IMR-90 (cell line): ENCODE data around the gene LIPN. TPM values are rescaled to one million over a fixed set of nuclear protein-coding genes. Genes with fewer than 3 reads are reported as not detected.

Source experiments
- ATAC-seq: fragments of 200-7000 bp; cut with Tn5 transposase; 2 replicates; pipeline ENCODE4 v1.9.1; 2020; ENCODE audit warnings: low read depth, mild to moderate bottlenecking, moderate library complexity
- BruUV-seq: library from RNA; stranded (reverse); fragments of 400-500 nt; replicated peaks from 2 replicates; lab custom pipeline; 2021; lab: Mats Ljungman, UMichigan
- CTCF ChIA-PET: fragments of 300-600 bp; formaldehyde crosslinking; extraction: SDS; loops from one replicate; lab custom pipeline; 2021; ENCODE audit warnings: antibody characterized with exemption; lab: Yijun Ruan, JAX
- POLR2A ChIA-PET: fragments of 300-600 bp; sonication (Branson Sonifier 250); formaldehyde crosslinking; loops from one replicate; lab custom pipeline; 2022; ENCODE audit warnings: antibody characterized with exemption; ENCODE audit not compliant: unreplicated experiment; lab: Charles Lee
- DNase-seq: peaks from one replicate; pipeline ENCODE4 v3.0.0; 2013
- H2AFZ ChIP-seq: replicated peaks from 2 replicates; pipeline ENCODE3; 2013; ENCODE audit warnings: low read length, mild to moderate bottlenecking; ENCODE audit not compliant: poor library complexity
- H2AK5ac ChIP-seq: 2 replicates; pipeline ENCODE4 v1.6.1; 2013; ENCODE audit warnings: low read depth, low read length, inconsistent platforms
- H2AK9ac ChIP-seq: replicated peaks from 2 replicates; pipeline ENCODE3; 2013; ENCODE audit warnings: mild to moderate bottlenecking, low read depth, low read length, moderate library complexity; ENCODE audit not compliant: poor library complexity
- H2BK120ac ChIP-seq: 2 replicates; pipeline ENCODE4 v1.6.1; 2013; ENCODE audit warnings: low read depth, low read length, inconsistent platforms
- H2BK15ac ChIP-seq: 3 replicates; pipeline ENCODE4 v1.6.1; 2013; ENCODE audit warnings: low read depth, low read length, inconsistent platforms
- H2BK20ac ChIP-seq: 2 replicates; pipeline ENCODE4 v1.6.1; 2013; ENCODE audit warnings: low read depth, mild to moderate bottlenecking, inconsistent platforms, low read length, moderate library complexity
- H2BK5ac ChIP-seq: 2 replicates; pipeline ENCODE4 v1.6.1; 2013; ENCODE audit warnings: mild to moderate bottlenecking, low read depth, low read length, inconsistent platforms; ENCODE audit not compliant: poor library complexity, severe bottlenecking
- H3K14ac ChIP-seq: replicated peaks from 2 replicates; pipeline ENCODE4 v1.6.1; 2013; ENCODE audit warnings: low read depth, low read length, inconsistent platforms
- H3K18ac ChIP-seq: 2 replicates; pipeline ENCODE4 v1.6.1; 2013; ENCODE audit warnings: low read depth, low read length, control low read depth
- H3K23ac ChIP-seq: 2 replicates; pipeline ENCODE4 v1.6.1; 2013; ENCODE audit warnings: low read depth, low read length, inconsistent platforms
- H3K27ac ChIP-seq: 2 replicates; pipeline ENCODE4 v1.5.1; 2013; ENCODE audit warnings: mild to moderate bottlenecking, control low read depth, low read length; ENCODE audit not compliant: insufficient read depth
- H3K27me3 ChIP-seq: 2 replicates; pipeline ENCODE4 v1.6.1; 2013; ENCODE audit warnings: low read length; ENCODE audit not compliant: control insufficient read depth, insufficient read depth
- H3K36me3 ChIP-seq: 2 replicates; pipeline ENCODE4 v1.6.1; 2013; ENCODE audit warnings: low read length, mixed read lengths; ENCODE audit not compliant: control insufficient read depth, insufficient read depth
- H3K4ac ChIP-seq: 2 replicates; pipeline ENCODE4 v1.6.1; 2013; ENCODE audit warnings: low read depth, low read length, inconsistent platforms
- H3K4me1 ChIP-seq: 2 replicates; pipeline ENCODE4 v1.6.1; 2013; ENCODE audit warnings: low read length, mixed read lengths; ENCODE audit not compliant: control insufficient read depth, insufficient read depth
- H3K4me2 ChIP-seq: 2 replicates; pipeline ENCODE4 v1.6.1; 2013; ENCODE audit warnings: low read depth, mild to moderate bottlenecking, control low read depth, low read length, moderate library complexity
- H3K4me3 ChIP-seq: 2 replicates; pipeline ENCODE4 v1.5.1; 2013; ENCODE audit warnings: low read depth, mild to moderate bottlenecking, control low read depth, low read length, moderate library complexity; ENCODE audit not compliant: insufficient read depth
- H3K56ac ChIP-seq: 2 replicates; pipeline ENCODE4 v1.6.1; 2013; ENCODE audit warnings: low read length, inconsistent platforms; ENCODE audit not compliant: insufficient read depth; ENCODE audit errors: extremely low read depth
- H3K79me1 ChIP-seq, 2 experiments: 2 replicates each; pipeline ENCODE4 v1.6.1; 2013; ENCODE audit warnings: low read length in 2 of 2, inconsistent platforms in 1 of 2, low read depth in 1 of 2
- H3K9ac ChIP-seq: 2 replicates; pipeline ENCODE4 v1.6.1; 2013; ENCODE audit warnings: low read depth, low read length, control low read depth
- H3K9me1 ChIP-seq: 2 replicates; pipeline ENCODE4 v1.6.1; 2013; ENCODE audit warnings: low read length, inconsistent platforms; ENCODE audit not compliant: insufficient read depth
- H3K9me3 ChIP-seq: 2 replicates; pipeline ENCODE4 v1.6.1; 2013; ENCODE audit warnings: low read length; ENCODE audit not compliant: control insufficient read depth, insufficient read depth
- H4K20me1 ChIP-seq: 2 replicates; pipeline ENCODE4 v1.6.1; 2013; ENCODE audit warnings: low read length, inconsistent platforms; ENCODE audit not compliant: insufficient read depth
- H4K5ac ChIP-seq: 2 replicates; pipeline ENCODE4 v1.6.1; 2013; ENCODE audit warnings: mild to moderate bottlenecking, low read depth, low read length, control low read depth
- H4K8ac ChIP-seq, 2 experiments: 2 replicates each; pipeline ENCODE4 v1.6.1; 2013; ENCODE audit warnings: low read depth in 2 of 2, low read length in 2 of 2, control low read depth in 1 of 2, inconsistent platforms in 1 of 2
- H4K91ac ChIP-seq: 2 replicates; pipeline ENCODE4 v1.6.1; 2013; ENCODE audit warnings: low read depth, low read length, inconsistent platforms; ENCODE audit not compliant: insufficient read depth
- BHLHE40 ChIP-seq: fragments of 150-350 bp; IDR thresholded peaks from 2 replicates; pipeline ENCODE4 v1.6.1; 2016; ENCODE audit warnings: mild to moderate bottlenecking, low read depth, low read length
- CEBPB ChIP-seq: IDR thresholded peaks from 2 replicates; pipeline ENCODE4 v1.6.1; 2012; ENCODE audit warnings: low read depth, low read length, improper control_type of control experiment
- CHD1 ChIP-seq: IDR thresholded peaks from 2 replicates; pipeline ENCODE4 v1.6.1; 2012; ENCODE audit warnings: low read depth, low read length, improper control_type of control experiment
- FOS ChIP-seq: fragments of 150-350 bp; IDR thresholded peaks from 2 replicates; pipeline ENCODE4 v1.6.1; 2016; ENCODE audit warnings: low read depth, low read length
- MAFK ChIP-seq: IDR thresholded peaks from 2 replicates; pipeline ENCODE4 v1.6.1; 2012; ENCODE audit warnings: low read depth, low read length, improper control_type of control experiment
- MAZ ChIP-seq: IDR thresholded peaks from 2 replicates; pipeline ENCODE4 v1.6.1; 2012; ENCODE audit warnings: low read depth, mild to moderate bottlenecking, low read length, improper control_type of control experiment, moderate library complexity, borderline replicate concordance
- MXI1 ChIP-seq: IDR thresholded peaks from 2 replicates; pipeline ENCODE4 v1.6.1; 2012; ENCODE audit warnings: low read depth, mild to moderate bottlenecking, low read length, moderate library complexity, borderline replicate concordance
- NFE2L2 ChIP-seq: fragments of 150-350 bp; IDR thresholded peaks from 2 replicates; pipeline ENCODE4 v1.6.1; 2016; ENCODE audit warnings: low read depth, mild to moderate bottlenecking, low read length
- POLR2A ChIP-seq: IDR thresholded peaks from 2 replicates; pipeline ENCODE4 v1.6.1; 2012; ENCODE audit warnings: mild to moderate bottlenecking, low read depth, low read length
- RAD21 ChIP-seq: IDR thresholded peaks from 2 replicates; pipeline ENCODE4 v1.6.1; 2012; ENCODE audit warnings: low read length, improper control_type of control experiment
- RCOR1 ChIP-seq: IDR thresholded peaks from 2 replicates; pipeline ENCODE4 v1.6.1; 2012; ENCODE audit warnings: mild to moderate bottlenecking, low read length, improper control_type of control experiment; ENCODE audit not compliant: insufficient replicate concordance
- RFX5 ChIP-seq: IDR thresholded peaks from 2 replicates; pipeline ENCODE4 v1.8.0; 2012; ENCODE audit warnings: low read depth, mild to moderate bottlenecking, low read length, moderate library complexity
- SMC3 ChIP-seq: fragments of 150-350 bp; IDR thresholded peaks from 2 replicates; pipeline ENCODE4 v1.6.1; 2016; ENCODE audit warnings: low read depth, mild to moderate bottlenecking, antibody characterized with exemption, low read length, moderate library complexity
- USF2 ChIP-seq: fragments of 150-350 bp; IDR thresholded peaks from 2 replicates; pipeline ENCODE4 v1.6.1; 2017; ENCODE audit warnings: mild to moderate bottlenecking, antibody characterized with exemption, low read length, low read depth
- WGBS, 2 experiments: methylation state at CpG; one replicate each; pipeline versions ENCODE4 v1.1.5 to v1.1.7; 2013; ENCODE audit warnings: missing lambda C conversion rate in 2 of 2; ENCODE audit not compliant: insufficient read length in 1 of 2; ENCODE audit errors: extremely low coverage in 2 of 2; 5-methylcytosine and 5-hydroxymethylcytosine counted together
- dilution Hi-C: fragments of 300-500 bp; cut with HindIII; formaldehyde crosslinking; loops from one replicate; pipeline ENCODE4 v1.14.3; 2018; ENCODE audit warnings: low sequenced_read_pairs; ENCODE audit not compliant: unreplicated experiment
- in situ Hi-C: fragments of 300-500 bp; cut with MboI; formaldehyde crosslinking; loops from 3 replicates; pipeline ENCODE4 v1.14.3; 2019; ENCODE audit warnings: low sequenced_read_pairs, inconsistent platforms, mixed read lengths
- intact Hi-C: fragments of 100-400 bp; cut with micrococcal nuclease; formaldehyde crosslinking; loops from 2 replicates; pipeline ENCODE4 v1.10.0; 2022
- polyA plus RNA-seq, 3 experiments: library from polyadenylated mRNA; depleted of rRNA; stranded (reverse); fragments of >200 nt; gene quantifications; 2 replicates each; pipeline ENCODE4 v1.2.3, GENCODE V29; 2012; ENCODE audit warnings: low replicate concordance in 1 of 3
- total RNA-seq: library from RNA; depleted of rRNA; stranded (reverse); fragments of >200 nt; gene quantifications from 2 replicates; pipeline ENCODE4 v1.2.3, GENCODE V29; 2012
- TF ChIP-seq, protein P1 (sequence below): conservative IDR thresholded peaks from 2 replicates; pipeline ENCODE4 v1.5.1; 2012; ENCODE audit warnings: mild to moderate bottlenecking, low read depth, low read length, improper control_type of control experiment
- TF ChIP-seq, protein P2 (sequence below): fragments of 150-350 bp; IDR thresholded peaks from 2 replicates; pipeline ENCODE4 v1.6.1; 2016; ENCODE audit warnings: low read depth, mild to moderate bottlenecking, low read length, moderate library complexity, borderline replicate concordance

Gene LIPN
- total and polyA plus RNA-seq, 2 of the 4 experiments (the other 2 are of a cell fraction): not detected

DNA sequence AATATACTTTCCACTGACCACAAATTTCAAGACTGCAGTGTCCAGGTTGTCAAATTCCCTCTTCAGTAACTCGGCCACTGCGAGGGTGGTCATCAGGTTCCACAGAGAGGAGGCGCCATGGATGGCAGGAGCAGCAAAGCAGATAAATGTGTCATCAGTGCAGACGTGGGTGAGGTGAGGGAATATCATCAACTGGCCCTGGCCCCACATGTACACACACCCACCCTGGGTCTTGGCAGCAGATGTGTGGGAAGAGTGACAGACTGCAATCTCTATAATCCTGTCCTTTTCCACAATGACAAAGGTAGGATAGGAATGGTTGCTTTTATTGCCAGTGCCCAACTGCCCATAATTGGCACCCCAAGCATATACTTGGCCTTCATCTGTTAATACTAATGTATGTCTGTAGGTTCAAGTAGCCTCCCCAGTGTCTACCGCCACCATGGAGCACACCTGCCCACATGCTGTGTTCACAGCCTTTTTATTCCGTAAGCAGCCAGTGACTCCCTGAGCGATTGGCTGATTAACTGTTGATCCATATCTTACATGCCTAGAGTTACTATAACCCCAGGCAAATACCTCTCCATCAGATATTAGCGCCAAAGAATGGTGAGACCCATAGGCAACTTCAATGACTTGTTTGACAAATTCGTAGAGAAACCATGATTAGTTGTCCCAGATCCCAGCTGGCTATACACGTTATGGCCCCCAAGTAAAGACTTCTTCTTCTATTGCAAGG lies 26.4 kb downstream of the LIPN start:
- Histone ChIP-seq H3K4ac (no peak overlapping the region), H3K56ac (no peak overlapping the region), H2AK5ac (no peak overlapping the region), H2BK120ac (no peak overlapping the region), H3K4me2 (no peak overlapping the region), H3K9me3 (no peaks in the 10 kb centered on the region), H3K27ac (no peak overlapping the region), H3K79me1 (no peaks in the 10 kb centered on the region), H3K23ac (no peak overlapping the region), H4K8ac (no peak overlapping the region), H2BK15ac (no peak overlapping the region), H4K5ac (no peak overlapping the region), H2AFZ (no peak overlapping the region), H3K9me1 (no peaks in the 10 kb centered on the region), H3K36me3 (no peaks in the 10 kb centered on the region), H2BK5ac (no peak overlapping the region), H4K91ac (no peak overlapping the region), H4K20me1 (no peaks in the 10 kb centered on the region), H3K9ac (no peak overlapping the region), H3K4me3 (no peak overlapping the region), H3K14ac (no peak overlapping the region), H2AK9ac (no peak overlapping the region), H2BK20ac (no peak overlapping the region), H3K4me1 (no peaks in the 10 kb centered on the region), H3K27me3 (peaks cover 1% of the 10 kb centered on the region; the same call in 1 of the 2 replicates), H3K18ac (no peak overlapping the region)
- BruUV-seq: no TSS peak
- POLR2A ChIA-PET: no interaction called here
- dilution Hi-C loops (no loop called here), in situ Hi-C loops (no loop called here), intact Hi-C loops (no loop called here)
- TF ChIP-seq NFE2L2: no peak
- TF ChIP-seq, protein P1, sequence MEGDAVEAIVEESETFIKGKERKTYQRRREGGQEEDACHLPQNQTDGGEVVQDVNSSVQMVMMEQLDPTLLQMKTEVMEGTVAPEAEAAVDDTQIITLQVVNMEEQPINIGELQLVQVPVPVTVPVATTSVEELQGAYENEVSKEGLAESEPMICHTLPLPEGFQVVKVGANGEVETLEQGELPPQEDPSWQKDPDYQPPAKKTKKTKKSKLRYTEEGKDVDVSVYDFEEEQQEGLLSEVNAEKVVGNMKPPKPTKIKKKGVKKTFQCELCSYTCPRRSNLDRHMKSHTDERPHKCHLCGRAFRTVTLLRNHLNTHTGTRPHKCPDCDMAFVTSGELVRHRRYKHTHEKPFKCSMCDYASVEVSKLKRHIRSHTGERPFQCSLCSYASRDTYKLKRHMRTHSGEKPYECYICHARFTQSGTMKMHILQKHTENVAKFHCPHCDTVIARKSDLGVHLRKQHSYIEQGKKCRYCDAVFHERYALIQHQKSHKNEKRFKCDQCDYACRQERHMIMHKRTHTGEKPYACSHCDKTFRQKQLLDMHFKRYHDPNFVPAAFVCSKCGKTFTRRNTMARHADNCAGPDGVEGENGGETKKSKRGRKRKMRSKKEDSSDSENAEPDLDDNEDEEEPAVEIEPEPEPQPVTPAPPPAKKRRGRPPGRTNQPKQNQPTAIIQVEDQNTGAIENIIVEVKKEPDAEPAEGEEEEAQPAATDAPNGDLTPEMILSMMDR: no peak
- no peak for TF ChIP-seq MAFK
- TF ChIP-seq, protein P2, sequence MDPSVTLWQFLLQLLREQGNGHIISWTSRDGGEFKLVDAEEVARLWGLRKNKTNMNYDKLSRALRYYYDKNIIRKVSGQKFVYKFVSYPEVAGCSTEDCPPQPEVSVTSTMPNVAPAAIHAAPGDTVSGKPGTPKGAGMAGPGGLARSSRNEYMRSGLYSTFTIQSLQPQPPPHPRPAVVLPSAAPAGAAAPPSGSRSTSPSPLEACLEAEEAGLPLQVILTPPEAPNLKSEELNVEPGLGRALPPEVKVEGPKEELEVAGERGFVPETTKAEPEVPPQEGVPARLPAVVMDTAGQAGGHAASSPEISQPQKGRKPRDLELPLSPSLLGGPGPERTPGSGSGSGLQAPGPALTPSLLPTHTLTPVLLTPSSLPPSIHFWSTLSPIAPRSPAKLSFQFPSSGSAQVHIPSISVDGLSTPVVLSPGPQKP: no peak
- no peak for TF ChIP-seq RFX5
- TF ChIP-seq MXI1: no peak
- TF ChIP-seq SMC3: no peak
- TF ChIP-seq POLR2A: no peak
- no peak for TF ChIP-seq FOS
- TF ChIP-seq CHD1: no peak
- TF ChIP-seq USF2: no peak
- no peak for TF ChIP-seq RCOR1
- TF ChIP-seq BHLHE40: no peak
- no peak for TF ChIP-seq MAZ
- TF ChIP-seq CEBPB: no peak
- no peak for TF ChIP-seq RAD21
- DNase-seq (no peak), ATAC-seq (no peak)
- CTCF ChIA-PET: no interaction called here
- 87% methylated on average over 3 of the region's 10 CpGs; no CpG with 5 or more reads in 1 of the 2 experiments for WGBS, 2 experiments
